BLaER1 treated with 17β-estradiol and CSF1 and Interleukin-3, amounts not matched to agents 10 nM and 100 nM (cell line): ENCODE measurements around the gene SLC34A1.
A peak's percentile ranks its signal among the peaks of the same experiment; 100 is the strongest.
"Not testable (repeated sequence)": the region's sequence is repeated elsewhere in the genome, so short reads cannot be mapped to it uniquely, and the experiment has no call there.

Source experiments
- H3K27ac ChIP-seq, 11 experiments: shearing (Covaris generic); formaldehyde crosslinking; 2 replicates each; pipeline ENCODE4 v1.8.1; 2022
- H3K27me3 ChIP-seq, 11 experiments: shearing (Covaris generic); formaldehyde crosslinking; 2 replicates each; pipeline ENCODE4 v1.8.1; 2022
- H3K36me3 ChIP-seq, 11 experiments: shearing (Covaris generic); formaldehyde crosslinking; 2 replicates each; pipeline ENCODE4 v1.8.1; 2022
- H3K4me1 ChIP-seq, 10 experiments: shearing (Covaris generic); formaldehyde crosslinking; 2 replicates each; pipeline ENCODE4 v1.8.1; 2022
- H3K4me2 ChIP-seq, 11 experiments: shearing (Covaris generic); formaldehyde crosslinking; 2 replicates each; pipeline ENCODE4 v1.8.1; 2022
- H3K4me3 ChIP-seq, 10 experiments: shearing (Covaris generic); formaldehyde crosslinking; 2 replicates each; pipeline ENCODE4 v1.8.1; 2022
- H3K9ac ChIP-seq, 11 experiments: shearing (Covaris generic); formaldehyde crosslinking; 2 replicates each; pipeline ENCODE4 v1.8.1; 2022
- H3K9me3 ChIP-seq, 11 experiments: shearing (Covaris generic); formaldehyde crosslinking; replicated peaks in 1 of 11; 2 replicates each; pipeline ENCODE4 v1.8.1; 2022
- H4K20me1 ChIP-seq, 11 experiments: shearing (Covaris generic); formaldehyde crosslinking; 2 replicates each; pipeline ENCODE4 v1.8.1; 2022
- Cebpa-rat ChIP-seq, 11 experiments: shearing (Covaris generic); IDR thresholded peaks; 2 replicates each; pipeline ENCODE4 v1.8.1; 2022

The SLC34A1 gene

GRCh38 chr5:177372910-177373309, 11.3 kb upstream of the SLC34A1 start:
- H3K4me3 ChIP-seq: peak overlapping the region in 1 of 10 experiments; percentile 69; a peak in 2 of 20 replicates
- peaks cover 5 to 27% (median 9%) of the 10 kb centered on the region in 11 experiments; a peak in 18 of 22 replicates for H3K36me3 ChIP-seq
- H3K9ac ChIP-seq: peak overlapping the region in 2 of 11 experiments; percentile 75 to 80; a peak in 2 of 22 replicates
- peaks cover 0 to 23% (median 0%) of the 10 kb centered on the region in 11 experiments; a peak in 9 of 22 replicates for H4K20me1 ChIP-seq
- H3K4me1 ChIP-seq: peaks cover 35 to 71% (median 53%) of the 10 kb centered on the region in 10 experiments
- H3K27ac ChIP-seq: peak overlapping the region in 2 of 11 experiments; percentile 70 to 72; a peak in 2 of 22 replicates
- H3K4me2 ChIP-seq: peak overlapping the region; percentile 91 to 100 (median 98)
- H3K27me3 ChIP-seq: no peaks in the 10 kb centered on the region
- H3K9me3 ChIP-seq: no peaks in the 10 kb centered on the region
- TF ChIP-seq Cebpa-rat (IDR thresholded peaks at IDR 0.05): no peak

- H3K9ac ChIP-seq: no peak overlapping the region
- H3K9me3 ChIP-seq: no peaks in the 10 kb centered on the region
- peak overlapping the region in 2 of 11 experiments; percentile 91 to 98; a peak in 2 of 22 replicates for H3K4me2 ChIP-seq
- TF ChIP-seq Cebpa-rat (IDR thresholded peaks at IDR 0.05): no peak
- H3K4me1 ChIP-seq: peaks cover 35 to 67% (median 48%) of the 10 kb centered on the region in 10 experiments
- no peak overlapping the region for H3K4me3 ChIP-seq
- H4K20me1 ChIP-seq: peaks cover 0 to 17% (median 0%) of the 10 kb centered on the region in 11 experiments; a peak in 8 of 22 replicates
- no peaks in the 10 kb centered on the region for H3K27me3 ChIP-seq
- peaks cover 0 to 18% (median 1%) of the 10 kb centered on the region in 11 experiments; a peak in 13 of 22 replicates for H3K36me3 ChIP-seq
- no peak overlapping the region for H3K27ac ChIP-seq
These were observed 10.4 kb upstream of the SLC34A1 start for GRCh38 chr5:177373806-177374205.

- Histone ChIP-seq H3K9ac (no peak overlapping the region), H3K9me3 (no peaks in the 10 kb centered on the region), H3K27me3 (no peaks in the 10 kb centered on the region), H3K4me1 (peaks cover 36 to 63% (median 46%) of the 10 kb centered on the region in 10 experiments), H3K27ac (no peak overlapping the region), H3K4me3 (no peak overlapping the region), H4K20me1 (peaks cover 0 to 13% (median 0%) of the 10 kb centered on the region in 11 experiments; a peak in 8 of 22 replicates), H3K36me3 (peaks cover 0 to 16% (median 0%) of the 10 kb centered on the region in 11 experiments; a peak in 2 of 22 replicates), H3K4me2 (no peak overlapping the region)
- TF ChIP-seq Cebpa-rat (IDR thresholded peaks at IDR 0.05): no peak
These were observed 10.0 kb upstream of the SLC34A1 start for GRCh38 chr5:177374211-177374610.

GRCh38 chr5:177375516-177375915, 8.7 kb upstream of the SLC34A1 start:
- H3K27me3 ChIP-seq, H3K9me3 ChIP-seq, H3K4me3 ChIP-seq, H3K27ac ChIP-seq, H4K20me1 ChIP-seq, H3K9ac ChIP-seq: not testable (repeated sequence)
- peaks cover 28 to 60% (median 45%) of the 10 kb centered on the region in 10 experiments for H3K4me1 ChIP-seq
- peak overlapping the region in 4 of 11 experiments; percentile 1 to 23 (median 16); a peak in 3 of 22 replicates for H3K4me2 ChIP-seq
- H3K36me3 ChIP-seq: peaks cover 0 to 16% (median 0%) of the 10 kb centered on the region in 11 experiments; a peak in 2 of 22 replicates

GRCh38 chr5:177376107-177376506, 8.1 kb upstream of the SLC34A1 start:
- H4K20me1 ChIP-seq: no peaks in the 10 kb centered on the region
- no peaks in the 10 kb centered on the region for H3K27me3 ChIP-seq
- TF ChIP-seq Cebpa-rat (IDR thresholded peaks at IDR 0.05): no peak
- no peak overlapping the region for H3K27ac ChIP-seq
- peak overlapping the region in 5 of 11 experiments; percentile 1 to 23 (median 16); a peak in 5 of 22 replicates for H3K4me2 ChIP-seq
- no peak overlapping the region for H3K4me3 ChIP-seq
- H3K36me3 ChIP-seq: peaks cover 0 to 16% (median 0%) of the 10 kb centered on the region in 11 experiments; a peak in 2 of 22 replicates
- H3K9ac ChIP-seq: no peak overlapping the region
- H3K9me3 ChIP-seq: no peaks in the 10 kb centered on the region
- peaks cover 27 to 64% (median 46%) of the 10 kb centered on the region in 10 experiments for H3K4me1 ChIP-seq

- Histone ChIP-seq H3K27me3 (no peaks in the 10 kb centered on the region), H3K4me1 (peaks cover 13 to 64% (median 42%) of the 10 kb centered on the region in 10 experiments), H3K4me2 (no peak overlapping the region), H3K4me3 (no peak overlapping the region), H4K20me1 (no peaks in the 10 kb centered on the region), H3K9ac (no peak overlapping the region), H3K9me3 (no peaks in the 10 kb centered on the region), H3K27ac (peak overlapping the region in 2 of 11 experiments; percentile 19 to 55; a peak in 3 of 22 replicates), H3K36me3 (peaks cover 0 to 11% (median 0%) of the 10 kb centered on the region in 11 experiments; a peak in 1 of 22 replicates)
- no peak for TF ChIP-seq Cebpa-rat (IDR thresholded peaks at IDR 0.05)
These were observed 6.1 kb upstream of the SLC34A1 start for GRCh38 chr5:177377851-177378776.

GRCh38 chr5:177378884-177379883, 5.0 kb upstream of the SLC34A1 start:
- no peaks in the 10 kb centered on the region for H3K9me3 ChIP-seq
- H3K4me3 ChIP-seq: no peak overlapping the region
- 0 out of 22 replicates have a peak, but pooled peaks cover 0 to under 1% (median 0%) of the 10 kb centered on the region in 11 experiments for H3K36me3 ChIP-seq
- no peak for TF ChIP-seq Cebpa-rat (IDR thresholded peaks at IDR 0.05)
- no peak overlapping the region for H3K9ac ChIP-seq
- peaks cover 13 to 57% (median 39%) of the 10 kb centered on the region in 10 experiments for H3K4me1 ChIP-seq
- H3K27me3 ChIP-seq: peaks cover 0 to 4% (median 0%) of the 10 kb centered on the region in 11 experiments; a peak in 1 of 22 replicates
- H3K4me2 ChIP-seq: peak overlapping the region in 8 of 11 experiments; percentile 3 to 42 (median 29); a peak in 9 of 22 replicates
- peak overlapping the region in 6 of 11 experiments; percentile 4 to 55 (median 22); a peak in 7 of 22 replicates for H3K27ac ChIP-seq
- H4K20me1 ChIP-seq: no peaks in the 10 kb centered on the region; a peak in 1 of 22 replicates

GRCh38 chr5:177380805-177381126, 3.5 kb upstream of the SLC34A1 start:
- Histone ChIP-seq H3K9me3 (no peaks in the 10 kb centered on the region), H3K27ac (no peak overlapping the region), H3K36me3 (no peaks in the 10 kb centered on the region), H3K4me1 (peaks cover 20 to 55% (median 44%) of the 10 kb centered on the region in 10 experiments), H3K27me3 (peaks cover 0 to 5% (median 0%) of the 10 kb centered on the region in 11 experiments; a peak in 1 of 22 replicates), H3K4me2 (0 out of 22 replicates have a peak overlapping the region, but pooled peaks of 1 of the 11 experiments have one; percentile 9), H3K4me3 (no peak overlapping the region), H3K9ac (no peak overlapping the region), H4K20me1 (no peaks in the 10 kb centered on the region; a peak in 2 of 22 replicates)
- TF ChIP-seq Cebpa-rat (IDR thresholded peaks at IDR 0.05): no peak
